HG02884 (cell line): Measurements from ENCODE around the gene PJA1.

Source experiments
- ATAC-seq: cut with Tn5 transposase; IDR thresholded peaks from one replicate; pipeline ENCODE4 v1.9.1; 2021; ENCODE audit warnings: mild to moderate bottlenecking, moderate library complexity; ENCODE audit not compliant: unreplicated experiment

The PJA1 gene

GRCh38 chrX:69170319-69170718 lies 5.1 kb upstream of the PJA1 start:
- no peak for ATAC-seq

- ATAC-seq = peak; percentile 54
Measured at GRCh38 chrX:69163936-69164741, 1.1 kb downstream of the PJA1 start.

- no peak for ATAC-seq
Measured at GRCh38 chrX:69162361-69162865, 2.8 kb downstream of the PJA1 start.

GRCh38 chrX:69161786-69162349 lies 3.4 kb downstream of the PJA1 start:
- ATAC-seq = no peak

- ATAC-seq = no peak
Measured at GRCh38 chrX:69161371-69161770, 3.9 kb downstream of the PJA1 start.

GRCh38 chrX:69158166-69158980 lies 6.9 kb downstream of the PJA1 start:
- peak; percentile 95 for ATAC-seq

GRCh38 chrX:69156638-69157037 lies 8.6 kb downstream of the PJA1 start:
- ATAC-seq = no peak

- ATAC-seq = no peak
Measured at GRCh38 chrX:69155786-69156520, 9.3 kb downstream of the PJA1 start.

- ATAC-seq = no peak
Measured at GRCh38 chrX:69154051-69154450, 11.2 kb downstream of the PJA1 start.

GRCh38 chrX:69153060-69153730 lies 12.1 kb downstream of the PJA1 start:
- ATAC-seq = no peak

GRCh38 chrX:69152417-69152841 lies 12.8 kb downstream of the PJA1 start:
- no peak for ATAC-seq

- ATAC-seq = no peak
Measured at GRCh38 chrX:69151866-69152284, 13.4 kb downstream of the PJA1 start.

- no peak for ATAC-seq
Measured at GRCh38 chrX:69150281-69150960, 14.8 kb downstream of the PJA1 start.

GRCh38 chrX:69149466-69150280 lies 15.6 kb downstream of the PJA1 start:
- ATAC-seq = no peak

- no peak for ATAC-seq
Measured at GRCh38 chrX:69148946-69149345, 16.3 kb downstream of the PJA1 start.

- ATAC-seq = no peak
Measured at GRCh38 chrX:69146739-69147138, 18.5 kb downstream of the PJA1 start.

- ATAC-seq = no peak
Measured at GRCh38 chrX:69145714-69146113, 19.5 kb downstream of the PJA1 start.

GRCh38 chrX:69144838-69145680 lies 20.2 kb downstream of the PJA1 start:
- no peak for ATAC-seq
